Neural progenitor cell (in vitro differentiated cells): Measurements from ENCODE around the gene ACACA. TPM values are rescaled to one million over a fixed set of nuclear protein-coding genes. Genes with fewer than 3 reads are reported as not detected.

Source experiments
- DNase-seq: peaks from one replicate; pipeline ENCODE4 v3.0.0-alpha.2; 2016; ENCODE audit warnings: low spot score
- H2AFZ ChIP-seq: fragments of 200-600 bp; sonication (generic); replicated peaks from 2 replicates; pipeline ENCODE4 v1.6.1; 2016; ENCODE audit warnings: antibody characterized with exemption
- H3F3A ChIP-seq: fragments of 200-600 bp; sonication (generic); 2 replicates; pipeline ENCODE4 v1.6.1; 2016; ENCODE audit warnings: antibody characterized with exemption, low read depth
- H3K27ac ChIP-seq: fragments of 200-600 bp; sonication (generic); 2 replicates; pipeline ENCODE4 v1.5.1; 2016; ENCODE audit warnings: mild to moderate bottlenecking
- H3K27me3 ChIP-seq: fragments of 200-600 bp; sonication (generic); 2 replicates; pipeline ENCODE4 v1.6.1; 2016; ENCODE audit warnings: mild to moderate bottlenecking, moderate library complexity
- H3K36me3 ChIP-seq: fragments of 200-600 bp; sonication (generic); 2 replicates; pipeline ENCODE4 v1.5.1; 2016
- H3K4me1 ChIP-seq: fragments of 200-600 bp; sonication (generic); 2 replicates; pipeline ENCODE4 v1.6.1; 2016; ENCODE audit warnings: mixed run types
- H3K4me2 ChIP-seq: fragments of 200-600 bp; sonication (generic); 2 replicates; pipeline ENCODE4 v1.6.1; 2016
- H3K4me3 ChIP-seq: fragments of 200-600 bp; sonication (generic); 2 replicates; pipeline ENCODE4 v1.5.1; 2016
- H3K79me2 ChIP-seq: fragments of 200-600 bp; sonication (generic); 2 replicates; pipeline ENCODE4 v1.6.1; 2016; ENCODE audit warnings: low read depth
- H3K9ac ChIP-seq: fragments of 200-600 bp; sonication (generic); 2 replicates; pipeline ENCODE4 v1.6.1; 2016
- H3K9me3 ChIP-seq: fragments of 200-600 bp; sonication (generic); 2 replicates; pipeline ENCODE4 v1.5.1; 2016; ENCODE audit warnings: low read depth
- H4K20me1 ChIP-seq: fragments of 200-600 bp; sonication (generic); 2 replicates; pipeline ENCODE4 v1.6.1; 2016; ENCODE audit warnings: low read depth
- H3K27ac Mint-ChIP-seq: 3 replicates; pipeline ENCODE4 v1.8.0; 2021; ENCODE audit warnings: mixed read lengths
- H3K27me3 Mint-ChIP-seq: 2 replicates; pipeline ENCODE4 v1.8.0; 2022; ENCODE audit warnings: low read depth, mild to moderate bottlenecking, inconsistent platforms, moderate library complexity, mixed read lengths; ENCODE audit not compliant: insufficient read depth
- H3K36me3 Mint-ChIP-seq: 3 replicates; pipeline ENCODE4 v1.8.0; 2021; ENCODE audit warnings: mixed read lengths
- H3K4me1 Mint-ChIP-seq: 3 replicates; pipeline ENCODE4 v1.8.0; 2021; ENCODE audit warnings: mixed read lengths
- H3K4me3 Mint-ChIP-seq: 3 replicates; pipeline ENCODE4 v1.8.0; 2021; ENCODE audit warnings: mild to moderate bottlenecking, moderate library complexity, mixed read lengths
- H3K9me3 Mint-ChIP-seq: 3 replicates; pipeline ENCODE4 v1.8.0; 2020; ENCODE audit warnings: mixed read lengths
- CTCF ChIP-seq: fragments of 200-600 bp; sonication (generic); IDR thresholded peaks from 2 replicates; pipeline ENCODE4 v1.5.1; 2017; ENCODE audit warnings: antibody characterized with exemption, mild to moderate bottlenecking
- EZH2 ChIP-seq: fragments of 200-600 bp; sonication (generic); IDR thresholded peaks from 2 replicates; pipeline ENCODE4 v1.6.1; 2017; ENCODE audit warnings: antibody characterized with exemption, mild to moderate bottlenecking, moderate library complexity
- EZH2phosphoT487 ChIP-seq: fragments of 200-600 bp; sonication (generic); IDR thresholded peaks from 2 replicates; pipeline ENCODE4 v1.6.1; 2017; ENCODE audit warnings: antibody characterized with exemption
- total RNA-seq: library from RNA; depleted of rRNA; stranded (reverse); fragments of >200 nt; gene quantifications from 2 replicates; pipeline ENCODE4 v1.2.3, GENCODE V29; 2015; ENCODE audit warnings: low replicate concordance

Gene ACACA
- total RNA-seq, 1 donor from 2014 or later, result 88.6 TPM

GRCh38 chr17:37117373-37118142 lies 289.1 kb downstream of the ACACA start:
- Mint-ChIP-seq H3K27me3 (peaks cover 4% of the 10 kb centered on the region), H3K4me1 (peaks cover 50% of the 10 kb centered on the region), H3K9me3 (no peaks in the 10 kb centered on the region), H3K4me3 (peak overlapping the region; percentile 17), H3K36me3 (peaks cover 33% of the 10 kb centered on the region), H3K27ac (no peak overlapping the region)
- Histone ChIP-seq H3K4me1 (peaks cover 37% of the 10 kb centered on the region), H3K36me3 (peaks cover 8% of the 10 kb centered on the region), H3K9ac (no peak overlapping the region), H2AFZ (no peak overlapping the region), H3K27ac (peak overlapping the region; percentile 56), H3K4me2 (peak overlapping the region; percentile 61), H3K27me3 (no peaks in the 10 kb centered on the region), H3K9me3 (no peaks in the 10 kb centered on the region), H3F3A (peaks cover 19% of the 10 kb centered on the region), H3K4me3 (no peak overlapping the region), H3K79me2 (no peaks in the 10 kb centered on the region), H4K20me1 (no peaks in the 10 kb centered on the region)
- TF ChIP-seq CTCF, result no peak
- no peak for TF ChIP-seq EZH2
- no peak for TF ChIP-seq EZH2phosphoT487
- peak; percentile 44 for DNase-seq

GRCh38 chr17:37116671-37117185 lies 289.9 kb downstream of the ACACA start:
- H3K9me3 Mint-ChIP-seq, result no peaks in the 10 kb centered on the region
- no peaks in the 10 kb centered on the region for H4K20me1 ChIP-seq
- peak overlapping the region; percentile 61 for H3K4me2 ChIP-seq
- peak overlapping the region; percentile 40 for H3K27ac Mint-ChIP-seq
- no peak overlapping the region for H3K9ac ChIP-seq
- no peaks in the 10 kb centered on the region for H3K9me3 ChIP-seq
- no peak overlapping the region for H3K4me3 ChIP-seq
- no peaks in the 10 kb centered on the region for H3K27me3 ChIP-seq
- no peaks in the 10 kb centered on the region for H3K79me2 ChIP-seq
- peaks cover 32% of the 10 kb centered on the region for H3K36me3 Mint-ChIP-seq
- H3K36me3 ChIP-seq, result peaks cover 8% of the 10 kb centered on the region
- TF ChIP-seq CTCF, result no peak
- no peak for TF ChIP-seq EZH2
- TF ChIP-seq EZH2phosphoT487, result no peak
- DNase-seq, result peak; percentile 33
- peaks cover 36% of the 10 kb centered on the region for H3K4me1 ChIP-seq
- peak overlapping the region; percentile 23 for H3K4me3 Mint-ChIP-seq
- peaks cover 25% of the 10 kb centered on the region for H3F3A ChIP-seq
- peaks cover 53% of the 10 kb centered on the region for H3K4me1 Mint-ChIP-seq
- no peak overlapping the region for H2AFZ ChIP-seq
- peak overlapping the region; percentile 24 for H3K27ac ChIP-seq
- H3K27me3 Mint-ChIP-seq, result peaks cover 4% of the 10 kb centered on the region

GRCh38 chr17:37111329-37111728 lies 295.3 kb downstream of the ACACA start:
- DNase-seq, result no peak
- Mint-ChIP-seq H3K4me1 (peaks cover 54% of the 10 kb centered on the region), H3K4me3 (no peak overlapping the region), H3K36me3 (peaks cover 22% of the 10 kb centered on the region), H3K9me3 (no peaks in the 10 kb centered on the region), H3K27me3 (peaks cover 3% of the 10 kb centered on the region), H3K27ac (no peak overlapping the region)
- Histone ChIP-seq H3K27me3 (no peaks in the 10 kb centered on the region), H3K9ac (no peak overlapping the region), H2AFZ (no peak overlapping the region), H3K9me3 (no peaks in the 10 kb centered on the region), H3F3A (peaks cover 29% of the 10 kb centered on the region), H3K36me3 (peaks cover 8% of the 10 kb centered on the region), H4K20me1 (peaks cover 9% of the 10 kb centered on the region), H3K4me1 (peaks cover 30% of the 10 kb centered on the region), H3K27ac (peak overlapping the region; percentile 82), H3K4me3 (no peak overlapping the region), H3K79me2 (no peaks in the 10 kb centered on the region), H3K4me2 (peak overlapping the region; percentile 58)
- no peak for TF ChIP-seq CTCF
- no peak for TF ChIP-seq EZH2
- no peak for TF ChIP-seq EZH2phosphoT487
